ENCODE data around the gene ATOSB. TPM values are rescaled to one million over a fixed set of nuclear protein-coding genes. Genes with fewer than 3 reads are reported as not detected.

Gene ATOSB
- total and polyA plus RNA-seq, 3 experiments from 2014 or later = 4.4 to 6.4 (median 6.3) TPM

- Histone ChIP-seq H3K4me3 (ENCODE audit: low read length) (no peak overlapping the region), H3K27ac (ENCODE audit: low read depth, low read length) (no peak overlapping the region), H3K9me3 (ENCODE audit: low read length) (no peaks in the 10 kb centered on the region), H3K36me3 (ENCODE audit: insufficient read depth, low read length) (peaks cover 8% of the 10 kb centered on the region), H3K4me1 (ENCODE audit: insufficient read depth, low read length) (peaks cover 25% of the 10 kb centered on the region), H3K27me3 (ENCODE audit: insufficient read depth, low read length, poor library complexity, severe bottlenecking) (no peaks in the 10 kb centered on the region)
- Mint-ChIP-seq H3K27ac (peak overlapping the region in 4 of 8 donors; percentile 15 to 69 (median 45)), H3K4me1 (peaks cover 33 to 42% (median 42%) of the 10 kb centered on the region in 3 donors), H3K36me3 (peaks cover 0 to 47% (median 0%) of the 10 kb centered on the region in 3 donors), H3K27me3 (peaks cover 0 to 2% of the 10 kb centered on the region in 2 donors), H3K9me3 (no peaks in the 10 kb centered on the region), H3K4me3 (peak overlapping the region in 1 of 7 donors; percentile 11)
- ChIA-PET CTCF (interaction anchor here (7.5 kb wide), 1 partner anchor 10 kb away, joined by 50 read pairs; the partner anchor contains the start of gene ATOSB), POLR2A (no interaction called here)
- DNase-seq = no peak
Measured at GRCh38 chr9:35105571-35106342, 9.9 kb downstream of the ATOSB start.

DNA sequence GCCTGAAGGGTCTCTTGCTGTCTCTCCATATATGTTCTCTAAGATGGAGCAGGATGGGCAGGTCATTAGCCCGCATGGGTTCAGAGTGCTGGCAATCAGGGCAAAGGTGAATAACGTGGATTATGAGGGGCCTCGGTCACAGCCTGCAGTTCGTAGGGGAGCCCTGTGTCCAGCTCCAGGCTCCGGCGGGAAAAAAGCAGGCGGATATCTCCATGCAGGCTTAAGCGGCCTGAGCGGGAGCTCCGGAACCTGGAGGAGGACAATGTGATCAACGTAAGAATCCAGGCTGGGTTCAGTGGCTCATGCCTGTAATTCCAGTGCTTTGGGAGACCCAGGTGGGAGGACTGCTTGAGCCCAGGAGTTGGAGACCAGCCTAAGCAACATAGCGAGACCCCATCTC, 10.5 kb downstream of the ATOSB start:
- ChIA-PET POLR2A (no interaction called here), CTCF (interaction anchor here (4.2 to 7.5 kb wide), 2 partner anchors 11 to 25 kb away, joined by 26 to 50 read pairs; partner anchors contain the start of genes ATOSB and FANCG)
- H3K27ac ChIP-seq (ENCODE audit: low read depth, low read length) = no peak overlapping the region
- H3K4me1 ChIP-seq (ENCODE audit: insufficient read depth, low read length) = peaks cover 18% of the 10 kb centered on the region
- Mint-ChIP-seq H3K4me3 (peak overlapping the region in 1 of 7 donors; percentile 54), H3K27ac (peak overlapping the region in 5 of 8 donors; percentile 1 to 84 (median 35)), H3K4me1 (peaks cover 34 to 41% (median 40%) of the 10 kb centered on the region in 3 donors), H3K9me3 (no peaks in the 10 kb centered on the region), H3K36me3 (peaks cover 0 to 53% (median 0%) of the 10 kb centered on the region in 3 donors), H3K27me3 (peaks cover 0 to 2% of the 10 kb centered on the region in 2 donors)
- no peaks in the 10 kb centered on the region for H3K27me3 ChIP-seq (ENCODE audit: insufficient read depth, low read length, poor library complexity, severe bottlenecking)
- DNase-seq = no peak
- H3K36me3 ChIP-seq (ENCODE audit: insufficient read depth, low read length) = peaks cover 9% of the 10 kb centered on the region
- no peaks in the 10 kb centered on the region for H3K9me3 ChIP-seq (ENCODE audit: low read length)
- H3K4me3 ChIP-seq (ENCODE audit: low read length) = no peak overlapping the region

DNA sequence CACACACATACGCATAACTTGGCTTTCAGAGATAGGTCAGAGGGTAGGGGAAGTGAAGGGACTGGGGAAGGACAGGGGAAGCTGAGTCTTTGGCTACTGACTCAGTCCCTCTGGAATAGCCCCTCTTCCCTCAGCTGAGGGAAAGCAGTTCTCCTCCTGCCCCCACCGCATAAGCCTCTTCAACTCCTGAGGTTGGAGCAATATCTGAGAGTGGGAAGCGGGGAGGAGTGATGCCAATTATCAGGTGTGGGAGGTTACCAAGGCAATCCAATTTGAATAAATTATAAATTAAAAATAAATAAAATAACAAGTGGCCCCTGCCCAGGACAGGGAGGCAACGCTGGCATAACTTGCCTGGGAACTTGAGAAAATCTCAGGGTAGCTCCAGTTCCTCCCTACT, 11.1 kb downstream of the ATOSB start:
- Histone ChIP-seq H3K27me3 (ENCODE audit: insufficient read depth, low read length, poor library complexity, severe bottlenecking) (no peaks in the 10 kb centered on the region), H3K36me3 (ENCODE audit: insufficient read depth, low read length) (peaks cover 14% of the 10 kb centered on the region), H3K4me1 (ENCODE audit: insufficient read depth, low read length) (peaks cover 15% of the 10 kb centered on the region), H3K4me3 (ENCODE audit: low read length) (no peak overlapping the region), H3K27ac (ENCODE audit: low read depth, low read length) (no peak overlapping the region), H3K9me3 (ENCODE audit: low read length) (no peaks in the 10 kb centered on the region)
- Mint-ChIP-seq H3K36me3 (peaks cover 0 to 59% (median under 1%) of the 10 kb centered on the region in 3 donors), H3K4me1 (peaks cover 32 to 37% (median 34%) of the 10 kb centered on the region in 3 donors), H3K9me3 (no peaks in the 10 kb centered on the region), H3K27ac (peak overlapping the region in 6 of 8 donors; percentile 79 to 100 (median 99)), H3K4me3 (no peak overlapping the region), H3K27me3 (peaks cover 0 to 2% of the 10 kb centered on the region in 2 donors)
- CTCF ChIA-PET = interaction anchor here (1.0 to 7.5 kb wide), 3 partner anchors 11 to 144 kb away, joined by 3 to 50 read pairs (median 26); partner anchors contain the start of genes ATOSB and FANCG
- POLR2A ChIA-PET = interaction anchor here (1.5 kb wide), 1 partner anchor 9 kb away, joined by 6 read pairs; no protein-coding TSS in a partner anchor
- no peak for DNase-seq

- Histone ChIP-seq H3K27me3 (ENCODE audit: insufficient read depth, low read length, poor library complexity, severe bottlenecking) (no peaks in the 10 kb centered on the region), H3K4me1 (ENCODE audit: insufficient read depth, low read length) (peaks cover 15% of the 10 kb centered on the region), H3K27ac (ENCODE audit: low read depth, low read length) (peak overlapping the region; percentile 86), H3K4me3 (ENCODE audit: low read length) (peak overlapping the region; percentile 80), H3K9me3 (ENCODE audit: low read length) (no peaks in the 10 kb centered on the region), H3K36me3 (ENCODE audit: insufficient read depth, low read length) (peaks cover 16% of the 10 kb centered on the region)
- Mint-ChIP-seq H3K4me3 (peak overlapping the region; percentile 84 to 98 (median 90)), H3K27me3 (peaks cover 0 to 2% of the 10 kb centered on the region in 2 donors), H3K36me3 (peaks cover 0 to 64% (median 4%) of the 10 kb centered on the region in 3 donors), H3K27ac (peak overlapping the region; percentile 80 to 100 (median 99)), H3K9me3 (no peaks in the 10 kb centered on the region), H3K4me1 (peaks cover 27 to 35% (median 33%) of the 10 kb centered on the region in 3 donors)
- ChIA-PET POLR2A (interaction anchor here (0.8 to 1.6 kb wide), 6 partner anchors 8 to 32 kb away, joined by 4 to 8 read pairs (median 6); partner anchors contain the start of genes ATOSB, FANCG and VCP), CTCF (interaction anchor here (0.8 to 7.5 kb wide), 12 partner anchors 8 to 555 kb away, joined by 3 to 50 read pairs (median 4); partner anchors contain the start of genes ATOSB, CCDC107, FANCG and RMRP)
- DNase-seq = no peak
Measured at GRCh38 chr9:35103660-35104191, 11.9 kb downstream of the ATOSB start.

DNA sequence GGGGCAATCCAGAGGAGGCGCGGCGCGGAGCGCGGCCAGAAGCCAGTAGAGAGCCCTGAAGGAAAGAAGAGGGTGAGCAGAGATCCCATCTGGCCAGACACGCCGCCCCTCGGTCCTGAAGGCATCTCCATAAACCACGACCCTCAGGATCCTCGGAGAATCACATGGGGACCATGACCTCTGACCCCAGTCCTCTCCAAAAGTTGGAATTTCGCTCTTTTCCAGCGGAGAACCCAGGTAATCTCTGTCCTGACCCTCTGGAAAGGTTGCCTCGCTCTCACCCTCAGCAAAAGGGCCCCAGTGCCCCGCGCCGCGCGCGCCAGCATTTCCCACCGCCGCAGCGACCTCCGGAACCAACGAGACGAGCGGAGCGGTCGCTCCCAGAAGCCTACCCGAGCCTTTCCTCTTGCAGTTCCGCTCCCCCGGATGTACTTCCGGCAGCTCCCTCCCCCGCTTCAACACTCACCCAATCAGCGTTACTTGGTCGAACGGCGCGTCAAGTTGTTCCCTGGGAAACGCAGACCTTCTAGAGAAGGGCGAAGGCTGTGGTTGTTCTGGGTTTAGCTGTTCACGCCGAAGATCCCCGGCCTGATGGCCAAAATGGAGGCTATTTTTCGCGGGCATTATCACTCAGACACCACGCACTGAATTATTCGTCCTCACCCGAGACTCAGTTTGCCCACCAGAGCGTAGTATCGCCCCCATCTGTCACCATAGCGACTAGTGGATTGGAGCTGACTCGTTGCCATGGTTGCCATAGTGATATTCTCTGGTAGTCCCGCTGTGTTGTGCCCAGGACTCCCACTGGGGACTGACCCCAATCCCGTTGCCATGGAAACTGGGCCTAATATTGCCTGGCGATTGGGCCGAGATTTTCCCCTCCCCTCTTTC, 12.6 kb downstream of the ATOSB start, which contains the start of gene STOML2:
Gene STOML2 (minus strand): TSS at position 363 of the 891 bp plus-strand sequence. CDS start 37 bp downstream, at position 326.
- peak within 1 kb of the TSS; percentile 86 for H3K27ac ChIP-seq (ENCODE audit: low read depth, low read length)
- peak; percentile 85 to 95 (median 91) for DNase-seq
- peak within 1 kb of the TSS; percentile 80 for H3K4me3 ChIP-seq (ENCODE audit: low read length)
- H3K4me3 Mint-ChIP-seq = peak within 1 kb of the TSS; percentile 84 to 98 (median 90)
- H3K9me3 Mint-ChIP-seq = no peaks in the 10 kb centered on the region
- peaks cover 28 to 35% (median 33%) of the 10 kb centered on the region in 3 donors for H3K4me1 Mint-ChIP-seq
- CTCF ChIA-PET = interaction anchor here (0.8 to 7.5 kb wide), 11 partner anchors 8 to 555 kb away, joined by 3 to 50 read pairs (median 4); partner anchors contain the start of genes ATOSB, CCDC107, FANCG and RMRP
- peaks cover 16% of the 10 kb centered on the region for H3K36me3 ChIP-seq (ENCODE audit: insufficient read depth, low read length)
- POLR2A ChIA-PET = interaction anchor here (0.5 to 1.6 kb wide), 8 partner anchors 9 to 561 kb away, joined by 3 to 8 read pairs (median 6); partner anchors contain the start of genes ATOSB, FANCG and VCP
- no peaks in the 10 kb centered on the region for H3K27me3 ChIP-seq (ENCODE audit: insufficient read depth, low read length, poor library complexity, severe bottlenecking)
- H3K9me3 ChIP-seq (ENCODE audit: low read length) = no peaks in the 10 kb centered on the region
- peaks cover 0 to 2% of the 10 kb centered on the region in 2 donors for H3K27me3 Mint-ChIP-seq
- H3K27ac Mint-ChIP-seq = peak within 1 kb of the TSS; percentile 80 to 100 (median 99)
- peaks cover 0 to 60% (median 4%) of the 10 kb centered on the region in 3 donors for H3K36me3 Mint-ChIP-seq
- peaks cover 15% of the 10 kb centered on the region for H3K4me1 ChIP-seq (ENCODE audit: insufficient read depth, low read length)

DNA sequence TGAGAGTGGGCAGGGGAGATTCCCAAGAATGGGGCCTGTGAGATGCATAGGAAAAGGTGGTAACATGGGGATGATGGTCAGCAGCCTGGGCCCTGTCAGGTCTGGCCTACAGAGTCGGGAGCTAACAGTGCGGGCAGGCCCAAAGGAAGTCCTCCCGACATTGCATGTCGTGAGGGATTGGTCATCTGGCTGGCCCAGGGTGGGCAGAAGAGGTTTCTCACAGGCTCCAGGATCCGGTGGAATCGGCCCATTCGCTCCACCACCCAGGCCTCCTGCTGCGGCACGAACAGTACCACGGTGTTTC, 13.2 kb downstream of the ATOSB start:
- H3K27me3 ChIP-seq (ENCODE audit: insufficient read depth, low read length, poor library complexity, severe bottlenecking) = no peaks in the 10 kb centered on the region
- ChIA-PET POLR2A (interaction anchor here (0.5 to 1.6 kb wide), 4 partner anchors 9 to 562 kb away, joined by 3 to 8 read pairs (median 7); partner anchors contain the start of genes ATOSB and VCP), CTCF (interaction anchor here (1.1 to 7.5 kb wide), 6 partner anchors 7 to 556 kb away, joined by 4 to 50 read pairs (median 8); partner anchors contain the start of genes ATOSB, CCDC107, FANCG and RMRP)
- peak overlapping the region; percentile 80 for H3K4me3 ChIP-seq (ENCODE audit: low read length)
- Mint-ChIP-seq H3K27me3 (peaks cover 0 to 2% of the 10 kb centered on the region in 2 donors), H3K4me1 (peaks cover 32 to 38% (median 36%) of the 10 kb centered on the region in 3 donors), H3K36me3 (peaks cover 0 to 60% (median 4%) of the 10 kb centered on the region in 3 donors), H3K27ac (peak overlapping the region; percentile 80 to 100 (median 99)), H3K4me3 (peak overlapping the region; percentile 84 to 98 (median 90)), H3K9me3 (no peaks in the 10 kb centered on the region)
- H3K4me1 ChIP-seq (ENCODE audit: insufficient read depth, low read length) = peaks cover 15% of the 10 kb centered on the region
- no peak for DNase-seq
- H3K36me3 ChIP-seq (ENCODE audit: insufficient read depth, low read length) = peaks cover 16% of the 10 kb centered on the region
- peak overlapping the region; percentile 86 for H3K27ac ChIP-seq (ENCODE audit: low read depth, low read length)
- no peaks in the 10 kb centered on the region for H3K9me3 ChIP-seq (ENCODE audit: low read length)

- Mint-ChIP-seq H3K4me3 (peak overlapping the region; percentile 6 to 88 (median 56)), H3K36me3 (peaks cover 0 to 58% (median 7%) of the 10 kb centered on the region in 3 donors), H3K4me1 (peaks cover 44 to 56% (median 54%) of the 10 kb centered on the region in 3 donors), H3K9me3 (no peaks in the 10 kb centered on the region), H3K27ac (peak overlapping the region in 6 of 8 donors; percentile 51 to 82 (median 74)), H3K27me3 (no peaks in the 10 kb centered on the region)
- ChIA-PET POLR2A (interaction anchor here (1.0 kb wide), 1 partner anchor 26 kb away, joined by 3 read pairs; no protein-coding TSS in a partner anchor), CTCF (interaction anchor here (1.2 to 5.4 kb wide), 6 partner anchors 17 to 198 kb away, joined by 6 to 51 read pairs (median 10); partner anchors contain the start of genes FANCG and VCP)
- Histone ChIP-seq H3K9me3 (ENCODE audit: low read length) (no peaks in the 10 kb centered on the region), H3K27ac (ENCODE audit: low read depth, low read length) (no peak overlapping the region), H3K27me3 (ENCODE audit: insufficient read depth, low read length, poor library complexity, severe bottlenecking) (no peaks in the 10 kb centered on the region), H3K36me3 (ENCODE audit: insufficient read depth, low read length) (peaks cover 24% of the 10 kb centered on the region), H3K4me1 (ENCODE audit: insufficient read depth, low read length) (peaks cover 23% of the 10 kb centered on the region), H3K4me3 (ENCODE audit: low read length) (no peak overlapping the region)
- no peak for DNase-seq
Measured at GRCh38 chr9:35097573-35097972, 18.1 kb downstream of the ATOSB start.
